GM18511 (cell line): ENCODE measurements around the gene LGALS1.
"Not testable (repeated sequence)": the region's sequence is repeated elsewhere in the genome, so short reads cannot be mapped to it uniquely, and the experiment has no call there.

Source experiments
- ATAC-seq: cut with Tn5 transposase; IDR thresholded peaks from one replicate; pipeline ENCODE4 v1.9.1; 2021; ENCODE audit warnings: mild to moderate bottlenecking, moderate library complexity; ENCODE audit not compliant: unreplicated experiment

The LGALS1 gene

GRCh38 chr22:37686002-37686982, 10.9 kb downstream of the LGALS1 start, which contains the start of gene NOL12:
Gene NOL12, plus strand, starts transcription at chr22:37686343. Its CDS starts 50 bp downstream, at chr22:37686393.
- peak; percentile 79 for ATAC-seq

DNA sequence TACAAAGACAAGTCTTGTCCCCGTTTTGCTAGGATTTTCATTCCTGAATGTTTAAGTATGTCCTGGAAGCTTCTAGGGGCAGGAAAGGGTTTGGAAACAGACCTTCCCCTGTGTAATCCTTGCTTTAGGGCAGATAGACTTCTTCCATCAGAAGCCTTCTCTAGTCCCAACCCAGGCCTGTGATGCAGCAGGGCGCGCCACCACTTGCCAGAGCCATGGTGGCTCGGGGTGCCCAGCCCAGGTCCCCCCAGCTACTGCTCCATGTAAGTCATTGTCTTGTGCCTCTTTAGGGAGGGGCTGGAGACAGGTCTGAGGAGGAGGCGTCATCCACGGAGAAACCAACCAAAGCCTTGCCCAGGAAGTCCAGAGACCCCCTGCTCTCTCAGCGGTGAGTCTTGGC, 15.0 kb downstream of the LGALS1 start:
- no peak for ATAC-seq

DNA sequence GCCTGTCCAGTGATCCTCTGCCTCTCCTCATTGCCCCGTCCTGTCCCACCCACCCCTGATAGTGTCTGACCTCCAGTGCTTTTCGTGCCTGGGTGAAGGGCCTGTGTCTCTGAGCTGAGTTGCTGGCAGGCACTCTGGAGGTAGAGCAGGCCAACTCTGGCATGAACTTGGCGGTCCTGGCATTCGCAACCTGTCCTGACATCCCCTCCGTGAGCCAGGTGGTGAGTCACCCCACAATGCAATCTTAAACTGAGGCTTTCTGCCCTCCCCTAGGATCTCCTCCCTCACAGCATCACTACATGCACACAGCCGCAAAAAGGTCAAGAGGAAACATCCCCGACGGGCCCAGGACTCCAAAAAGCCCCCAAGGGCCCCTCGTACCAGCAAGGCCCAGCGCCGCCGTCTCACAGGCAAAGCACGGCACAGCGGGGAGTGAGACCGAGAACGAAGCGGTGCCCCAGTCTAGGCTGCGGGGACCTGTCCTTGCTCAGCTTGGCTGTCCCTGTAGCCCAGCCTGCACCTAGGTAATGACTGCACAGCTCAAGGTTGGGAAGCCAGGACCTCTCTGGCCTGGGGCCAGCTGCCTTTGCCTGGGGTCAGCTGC, 15.6 kb downstream of the LGALS1 start:
- ATAC-seq, result no peak

- no peak for ATAC-seq
These were observed 17.3 kb downstream of the LGALS1 start for GRCh38 chr22:37692627-37693285.

DNA sequence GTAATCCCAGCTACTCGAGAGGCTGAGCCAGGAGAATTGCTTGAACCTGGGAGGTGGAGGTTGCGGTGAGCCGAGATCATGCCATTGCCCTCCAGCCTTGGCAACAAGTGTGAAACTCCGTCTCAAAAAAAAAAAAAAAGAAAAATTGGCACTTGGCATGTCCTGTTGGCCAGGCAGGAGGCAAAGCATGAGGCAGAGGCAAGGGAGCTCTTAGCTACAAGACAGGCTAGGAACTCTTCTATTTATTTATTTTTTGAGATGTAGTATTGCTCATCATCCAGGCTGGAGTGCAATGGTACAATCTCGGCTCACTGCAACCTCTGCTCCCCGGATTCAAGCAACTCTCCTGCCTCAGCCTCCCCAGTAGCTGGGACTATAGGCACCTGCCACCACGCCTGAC, 18.7 kb downstream of the LGALS1 start:
- not testable (repeated sequence) for ATAC-seq

GRCh38 chr22:37696260-37696656, 20.8 kb downstream of the LGALS1 start:
- not testable (repeated sequence) for ATAC-seq

DNA sequence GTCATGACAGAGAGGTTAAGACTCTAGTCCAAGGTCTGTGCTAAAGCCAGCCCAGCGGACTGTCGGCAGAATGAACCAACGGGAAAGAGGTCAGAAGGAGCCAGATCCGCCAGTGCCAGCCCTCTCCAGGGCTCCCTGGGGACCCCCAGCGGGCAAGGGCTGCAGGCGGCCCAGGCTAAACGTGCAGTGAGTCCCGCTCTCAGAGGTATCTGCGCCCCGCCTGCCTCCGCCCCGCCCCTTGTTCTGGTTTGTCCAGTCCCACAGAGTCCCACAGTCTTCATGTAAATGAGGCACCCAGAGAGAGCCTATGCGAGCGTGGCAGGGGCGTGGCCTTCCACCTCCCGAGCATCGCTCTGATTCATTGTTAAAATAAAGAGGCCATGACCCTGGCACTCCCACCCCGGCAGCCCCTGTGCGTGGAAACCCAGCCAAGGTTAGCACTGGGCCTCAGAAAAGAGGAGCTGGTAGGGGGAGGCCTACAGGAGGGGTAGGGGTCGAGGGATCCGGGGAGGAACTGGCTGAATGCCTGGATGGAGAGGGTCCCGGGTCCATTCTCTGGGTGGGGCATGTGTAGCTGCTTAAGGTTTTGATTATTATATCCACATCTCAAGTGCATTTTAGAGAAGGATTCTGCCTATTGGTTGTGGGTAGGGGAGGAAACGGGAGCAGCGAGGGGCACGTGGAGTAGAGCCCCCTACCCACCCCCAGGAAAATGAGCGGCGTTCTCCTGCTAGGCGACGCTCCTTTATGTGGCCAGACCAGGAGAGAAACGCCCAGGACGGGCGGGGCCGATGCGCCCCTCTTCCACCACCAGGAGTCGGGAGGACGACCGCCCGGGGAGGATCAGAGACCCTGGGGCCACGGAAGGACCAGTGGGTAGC, 21.5 kb downstream of the LGALS1 start, which contains the start of gene TRIOBP:
TRIOBP (plus strand) TSS at position 392 of the 881 bp plus-strand sequence. CDS start 4,318 bp downstream, outside the sequence.
- ATAC-seq, result peak; percentile 90

- no peak for ATAC-seq
These were observed 22.1 kb downstream of the LGALS1 start for GRCh38 chr22:37697538-37697835.

DNA sequence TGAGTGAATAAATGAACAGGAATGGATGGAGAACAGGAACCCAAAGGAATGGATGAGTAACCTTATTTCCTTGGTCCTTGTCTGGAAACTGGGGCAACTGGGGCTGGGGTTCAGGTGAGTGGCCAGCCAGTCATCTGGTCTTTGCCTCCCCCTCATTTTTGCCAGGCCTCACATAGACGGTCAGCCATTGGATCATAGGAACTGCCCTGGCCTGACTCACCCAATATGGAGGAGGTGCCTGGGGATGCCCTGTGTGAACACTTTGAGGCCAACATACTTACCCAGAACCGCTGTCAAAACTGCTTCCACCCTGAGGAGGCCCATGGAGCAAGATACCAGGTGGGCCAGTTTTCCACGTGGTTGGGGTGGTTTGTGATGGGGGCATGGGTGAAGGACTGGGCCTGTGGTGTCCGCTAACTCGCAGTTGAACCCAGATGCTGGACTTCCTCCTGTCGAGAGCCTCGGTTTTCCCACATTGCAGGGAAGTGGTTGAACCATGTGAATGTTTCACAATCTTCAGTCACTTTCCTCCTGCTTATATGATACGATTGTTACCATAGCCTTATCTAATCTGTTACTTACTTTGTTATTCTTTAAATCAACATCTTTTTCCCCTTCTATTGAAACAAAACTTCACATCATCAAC, 25.8 kb downstream of the LGALS1 start:
- ATAC-seq, result no peak

DNA sequence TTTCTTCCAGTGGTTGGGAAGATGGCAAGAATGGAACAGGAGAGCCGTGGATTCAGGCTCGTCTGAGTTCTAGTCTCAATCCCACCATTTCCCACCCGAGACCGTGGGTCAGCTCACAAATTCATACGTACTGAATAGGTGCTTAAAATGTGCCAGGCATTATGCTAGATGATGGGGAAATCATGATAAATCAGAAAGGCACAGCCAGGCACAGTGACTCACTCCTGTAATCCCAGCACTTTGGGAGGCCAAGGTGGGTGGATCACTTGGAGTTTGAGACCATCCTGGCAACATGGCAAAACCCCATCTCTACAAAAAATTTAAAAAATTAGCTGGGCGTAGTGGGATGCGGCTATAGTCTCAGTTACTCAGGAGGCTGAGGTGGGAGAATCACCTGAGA, 28.5 kb downstream of the LGALS1 start:
- no peak for ATAC-seq

DNA sequence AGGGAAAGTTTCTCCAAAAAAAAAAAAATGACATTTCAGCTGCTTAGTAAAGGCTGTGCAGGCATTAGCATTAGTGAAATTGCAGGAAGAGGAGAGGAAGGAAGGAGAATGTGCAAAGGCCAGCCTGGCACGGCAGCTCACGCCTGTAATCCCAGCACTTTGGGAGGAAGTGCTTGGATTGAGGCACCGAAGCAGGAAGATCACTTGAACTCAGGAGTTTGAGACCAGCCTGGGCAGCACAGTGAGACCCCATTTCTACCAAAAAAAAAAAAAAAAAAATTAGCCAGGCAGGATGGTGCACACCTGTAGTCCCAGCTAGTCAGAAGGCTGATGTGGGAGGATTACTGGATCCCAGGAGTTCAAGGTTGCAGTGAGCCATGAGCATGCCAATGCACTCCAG, 29.2 kb downstream of the LGALS1 start:
- no peak for ATAC-seq

GRCh38 chr22:37705205-37705604, 29.8 kb downstream of the LGALS1 start:
- ATAC-seq, result no peak

DNA sequence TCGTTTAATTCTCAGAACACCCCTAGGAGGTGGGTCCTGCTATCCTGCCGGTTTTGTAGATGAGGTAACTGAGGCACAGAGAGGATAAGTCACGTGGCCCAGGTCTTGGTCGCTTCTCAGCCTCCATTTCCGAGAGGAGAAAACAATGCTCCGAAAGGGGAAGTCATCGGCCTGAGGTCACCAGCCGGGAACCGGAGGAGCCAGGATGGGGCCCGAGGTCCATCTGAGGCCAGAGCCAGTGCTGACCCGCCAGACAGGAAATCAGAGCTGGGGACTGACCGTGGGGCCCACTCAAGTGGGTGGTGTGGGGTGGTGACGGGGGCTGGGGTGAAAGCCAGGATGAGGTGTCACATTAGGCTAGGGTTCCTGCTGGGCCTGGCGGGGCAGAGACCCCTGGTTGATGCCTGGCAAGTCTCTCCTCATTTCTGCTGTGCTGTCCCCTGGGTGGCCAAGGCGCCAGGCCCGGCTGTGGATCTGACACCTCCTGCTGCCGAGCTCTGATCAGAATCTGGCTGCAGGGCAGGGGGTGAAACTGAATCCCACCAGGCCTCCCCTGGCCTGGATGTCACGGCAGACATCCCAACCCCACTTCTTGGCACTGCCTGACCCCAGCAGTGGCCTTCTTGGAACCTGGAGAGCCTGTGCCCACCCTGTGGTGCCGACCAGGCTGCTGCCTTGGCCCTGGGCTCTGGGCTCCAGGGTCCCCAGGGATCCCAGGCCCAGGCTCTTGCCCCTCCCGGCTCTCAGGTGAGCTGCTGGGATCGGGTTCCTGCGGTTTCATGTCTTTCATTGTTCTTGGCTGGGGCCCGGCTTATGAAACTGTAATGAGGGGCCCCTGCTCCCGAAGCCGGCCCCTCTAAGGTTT, 33.4 kb downstream of the LGALS1 start:
- ATAC-seq, result no peak

DNA sequence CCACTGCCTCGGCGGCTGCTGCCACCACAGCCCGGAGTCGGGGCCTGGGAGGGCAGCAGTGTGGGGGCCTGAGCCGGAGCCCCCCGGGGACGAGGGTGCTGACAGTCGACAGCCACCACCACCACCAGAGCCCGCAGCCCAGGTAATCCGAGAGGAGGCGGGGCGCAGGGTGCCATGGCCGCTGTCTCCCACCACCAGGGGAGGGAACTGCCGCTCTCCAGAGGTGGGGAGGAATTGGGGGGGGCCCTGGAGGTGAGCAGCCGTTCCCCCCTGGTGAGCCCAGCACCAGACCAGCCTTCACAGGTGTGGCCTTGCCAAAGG, 34.0 kb downstream of the LGALS1 start:
- ATAC-seq, result no peak

- ATAC-seq, result no peak
These were observed 35.2 kb downstream of the LGALS1 start for GRCh38 chr22:37710675-37711074.

- ATAC-seq, result no peak
These were observed 36.1 kb downstream of the LGALS1 start for GRCh38 chr22:37711490-37711889.

DNA sequence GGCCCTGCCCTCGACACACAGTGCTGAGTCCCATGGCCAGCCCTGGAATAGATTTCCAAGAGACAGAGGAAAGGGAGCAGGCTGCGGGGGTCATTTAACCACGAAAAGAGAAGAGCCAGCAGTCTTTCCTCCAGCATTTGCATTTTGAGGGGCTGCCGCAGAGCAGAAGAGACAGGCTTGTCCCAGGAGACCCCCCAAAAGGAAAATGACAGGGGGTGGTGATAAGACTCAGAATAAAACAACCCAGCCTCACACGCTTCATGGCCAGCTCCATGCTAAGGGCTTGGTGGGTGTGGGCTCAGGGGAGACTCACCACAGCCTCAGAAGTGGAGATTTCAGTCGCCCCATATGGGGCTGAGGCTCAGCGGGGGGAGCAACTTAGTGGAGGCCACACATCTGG, 38.3 kb downstream of the LGALS1 start:
- no peak for ATAC-seq

DNA sequence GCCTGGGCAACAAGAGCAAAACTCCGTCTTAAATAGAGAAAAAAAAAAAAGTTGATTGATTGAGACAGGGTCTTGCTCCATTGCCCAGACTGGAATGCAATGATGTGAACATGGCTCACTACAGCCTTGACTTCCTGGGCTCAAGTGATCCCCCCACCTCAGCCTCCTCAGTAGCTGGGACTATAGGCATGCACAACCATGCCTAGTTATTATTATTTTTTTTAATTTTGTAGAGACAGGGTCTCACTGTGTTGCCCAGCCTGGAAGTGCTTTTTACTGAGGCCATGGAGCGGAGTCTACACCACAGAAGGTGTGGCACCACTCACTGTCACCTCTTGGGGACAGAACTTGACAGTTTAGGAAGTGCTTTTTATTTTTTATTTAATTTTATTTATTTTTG, 39.2 kb downstream of the LGALS1 start:
- ATAC-seq, result no peak

- no peak for ATAC-seq
These were observed 40.3 kb downstream of the LGALS1 start for GRCh38 chr22:37715760-37716159.
